Sigmoid colon (tissue), 7 donors: ENCODE data around the gene TRNP1. TPM values are rescaled to one million over a fixed set of nuclear protein-coding genes. Genes with fewer than 3 reads are reported as not detected.

Experiments
- DNase-seq: peaks from one replicate; pipeline ENCODE4 v3.0.0-alpha.2; 2019
- H3K27ac ChIP-seq, 4 donors: fragments of 200-600 bp; sonication (generic); one replicate each; pipeline ENCODE4 v1.5.1; 2016 to 2019; ENCODE audit warnings: mild to moderate bottlenecking in 1 of 4
- H3K27me3 ChIP-seq, 3 donors: fragments of 200-600 bp; sonication (generic); one replicate each; pipeline ENCODE4 v1.5.1; 2019; ENCODE audit warnings: mild to moderate bottlenecking in 1 of 3
- H3K36me3 ChIP-seq, 4 donors: fragments of 200-600 bp; sonication (generic); one replicate each; pipeline ENCODE4 v1.5.1; 2016 to 2019
- H3K4me1 ChIP-seq, 4 donors: fragments of 200-600 bp; sonication (generic); one replicate each; pipeline ENCODE4 v1.5.1; 2017 to 2019
- H3K4me3 ChIP-seq, 4 donors: fragments of 200-600 bp; sonication (generic); one replicate each; pipeline ENCODE4 v1.5.1; 2017 to 2019; ENCODE audit warnings: mild to moderate bottlenecking in 2 of 4, moderate library complexity in 1 of 4
- H3K9me3 ChIP-seq, 4 donors: fragments of 200-600 bp in 3 of 4; sonication (generic) in 3 of 4; one replicate each; pipeline versions ENCODE4 v1.5.1 to v1.6.1; 2013 to 2019
- EP300 ChIP-seq, 4 donors: sonication (generic); formaldehyde crosslinking; IDR thresholded peaks; one replicate each; pipeline ENCODE4 v1.6.1; 2017; ENCODE audit warnings: antibody characterized with exemption in 4 of 4
- POLR2A ChIP-seq, 2 donors: fragments of 450-650 bp; IDR thresholded peaks; one replicate each; pipeline ENCODE4 v1.6.1; 2016; ENCODE audit warnings: antibody characterized with exemption in 2 of 2, mild to moderate bottlenecking in 2 of 2, moderate library complexity in 2 of 2
- POLR2AphosphoS5 ChIP-seq, 4 donors: sonication (generic); formaldehyde crosslinking; IDR thresholded peaks; one replicate each; pipeline ENCODE4 v1.6.1; 2017; ENCODE audit warnings: antibody characterized with exemption in 4 of 4
- WGBS, 2 donors: extraction: QIAGEN DNeasy Blood & Tissue Kit; methylation state at CpG; one replicate each; pipeline ENCODE4 v1.1.7; 2013; 5-methylcytosine and 5-hydroxymethylcytosine counted together
- intact Hi-C: fragments of 100-400 bp; cut with DNase I; formaldehyde crosslinking; loops from one replicate; pipeline ENCODE4 v1.15.1; 2023
- polyA plus RNA-seq, 3 donors: library from polyadenylated mRNA; stranded (reverse); fragments of 200-250 nt; gene quantifications; one replicate each; pipeline ENCODE4 v1.2.3, GENCODE V29; 2013
- total RNA-seq, 4 donors: library from RNA; depleted of rRNA; stranded (reverse); fragments of >200 nt; gene quantifications; one replicate each; pipeline ENCODE4 v1.1.0, GENCODE V29; 2016
- TF ChIP-seq, protein P1 (sequence below), 4 experiments: fragments of 450-650 bp in 3 of 4; fragments of 200-600 bp in 1 of 4; IDR thresholded peaks; one replicate each; pipeline ENCODE4 v1.5.1; 2016 to 2019; ENCODE audit warnings: antibody characterized with exemption in 4 of 4, mild to moderate bottlenecking in 3 of 4, moderate library complexity in 2 of 4
- donor health status: healthy with polysubstance abuse.
- donor health status: Bipolar disorder and iron deficiency.
- donor health status: healthy.

The TRNP1 gene
- total and polyA plus RNA-seq, 7 donors: 3.0 to 29.6 (median 15.5) TPM

- intact Hi-C loops: no loop called here
- WGBS, 2 donors: 54 to 70% methylated on average over 8 of the region's 8 CpGs
- peak overlapping the region; percentile 42 to 66 (median 57) for H3K27ac ChIP-seq
Observed at GRCh38 chr1:27027575-27028250, 34.2 kb downstream of the TRNP1 start.

GRCh38 chr1:27029517-27029916 lies 36.0 kb downstream of the TRNP1 start:
- Histone ChIP-seq H3K27ac (no peak overlapping the region), H3K36me3 (no peaks in the 10 kb centered on the region), H3K9me3 (no peaks in the 10 kb centered on the region), H3K27me3 (no peaks in the 10 kb centered on the region), H3K4me1 (peaks cover 0 to 27% (median 26%) of the 10 kb centered on the region in 4 donors), H3K4me3 (no peak overlapping the region)
- no peak for DNase-seq
- TF ChIP-seq POLR2A (IDR thresholded peaks at IDR 0.05) (no peak), POLR2AphosphoS5 (IDR thresholded peaks at IDR 0.05) (no peak), EP300 (IDR thresholded peaks at IDR 0.05) (no peak)
- TF ChIP-seq, protein P1, sequence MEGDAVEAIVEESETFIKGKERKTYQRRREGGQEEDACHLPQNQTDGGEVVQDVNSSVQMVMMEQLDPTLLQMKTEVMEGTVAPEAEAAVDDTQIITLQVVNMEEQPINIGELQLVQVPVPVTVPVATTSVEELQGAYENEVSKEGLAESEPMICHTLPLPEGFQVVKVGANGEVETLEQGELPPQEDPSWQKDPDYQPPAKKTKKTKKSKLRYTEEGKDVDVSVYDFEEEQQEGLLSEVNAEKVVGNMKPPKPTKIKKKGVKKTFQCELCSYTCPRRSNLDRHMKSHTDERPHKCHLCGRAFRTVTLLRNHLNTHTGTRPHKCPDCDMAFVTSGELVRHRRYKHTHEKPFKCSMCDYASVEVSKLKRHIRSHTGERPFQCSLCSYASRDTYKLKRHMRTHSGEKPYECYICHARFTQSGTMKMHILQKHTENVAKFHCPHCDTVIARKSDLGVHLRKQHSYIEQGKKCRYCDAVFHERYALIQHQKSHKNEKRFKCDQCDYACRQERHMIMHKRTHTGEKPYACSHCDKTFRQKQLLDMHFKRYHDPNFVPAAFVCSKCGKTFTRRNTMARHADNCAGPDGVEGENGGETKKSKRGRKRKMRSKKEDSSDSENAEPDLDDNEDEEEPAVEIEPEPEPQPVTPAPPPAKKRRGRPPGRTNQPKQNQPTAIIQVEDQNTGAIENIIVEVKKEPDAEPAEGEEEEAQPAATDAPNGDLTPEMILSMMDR (IDR thresholded peaks at IDR 0.05): no peak
- whole genome bisulfite sequencing, 2 donors: 89 to 91% methylated on average over 9 of the region's 9 CpGs
- intact Hi-C loops: no loop called here

More at GRCh38 chr1:27027575-27028250, 34.2 kb downstream of the TRNP1 start:
- no peak for DNase-seq
- TF ChIP-seq POLR2AphosphoS5 (IDR thresholded peaks at IDR 0.05) (no peak), POLR2A (IDR thresholded peaks at IDR 0.05) (no peak), EP300 (IDR thresholded peaks at IDR 0.05) (no peak)
- TF ChIP-seq, protein P1 (IDR thresholded peaks at IDR 0.05): no peak
- Histone ChIP-seq H3K4me3 (no peak overlapping the region), H3K27me3 (no peaks in the 10 kb centered on the region), H3K9me3 (no peaks in the 10 kb centered on the region), H3K36me3 (no peaks in the 10 kb centered on the region), H3K4me1 (peaks cover 0 to 27% (median 26%) of the 10 kb centered on the region in 4 donors)

- Histone ChIP-seq H3K27me3 (no peaks in the 10 kb centered on the region), H3K4me1 (peaks cover 0 to 27% (median 26%) of the 10 kb centered on the region in 4 donors), H3K9me3 (no peaks in the 10 kb centered on the region), H3K36me3 (no peaks in the 10 kb centered on the region), H3K4me3 (peak overlapping the region; percentile 2 to 48 (median 38)), H3K27ac (peak overlapping the region; percentile 77 to 83 (median 82))
- TF ChIP-seq, protein P1 (IDR thresholded peaks at IDR 0.05): no peak
- no peak for TF ChIP-seq POLR2A (IDR thresholded peaks at IDR 0.05)
- peak in 1 of 4 donors; percentile 69 for TF ChIP-seq EP300 (IDR thresholded peaks at IDR 0.05)
- peak in 3 of 4 donors; percentile 31 to 73 (median 51) for TF ChIP-seq POLR2AphosphoS5 (IDR thresholded peaks at IDR 0.05)
- 22 to 35% methylated on average over 43 of the region's 43 CpGs for WGBS, 2 donors
- intact Hi-C loops: loop anchor here (2.0 kb wide), 1 partner anchor 33 kb away; no protein-coding TSS in a partner anchor
- DNase-seq: peak; percentile 93
Observed at GRCh38 chr1:27031235-27032118, 38.0 kb downstream of the TRNP1 start.

- no peaks in the 10 kb centered on the region for H3K36me3 ChIP-seq
- DNase-seq: no peak
- no peaks in the 10 kb centered on the region for H3K9me3 ChIP-seq
- intact Hi-C loops: loop anchor here (2.0 kb wide), 1 partner anchor 33 kb away; no protein-coding TSS in a partner anchor
- TF ChIP-seq EP300 (IDR thresholded peaks at IDR 0.05): no peak
- no peak for TF ChIP-seq POLR2A (IDR thresholded peaks at IDR 0.05)
- H3K27ac ChIP-seq: peak overlapping the region; percentile 77 to 83 (median 82)
- no peaks in the 10 kb centered on the region for H3K27me3 ChIP-seq
- H3K4me1 ChIP-seq: peaks cover 0 to 26% (median 23%) of the 10 kb centered on the region in 4 donors
- 75 to 85% methylated on average over 2 of the region's 2 CpGs for WGBS, 2 donors
- peak overlapping the region; percentile 2 to 48 (median 38) for H3K4me3 ChIP-seq
Observed at GRCh38 chr1:27032119-27032461, 38.6 kb downstream of the TRNP1 start.
